GM12865 (cell line): ENCODE data around the gene MYOF.
"Not testable (repeated sequence)": the region's sequence is repeated elsewhere in the genome, so short reads cannot be mapped to it uniquely, and the experiment has no call there.

Source experiments
- DNase-seq: peaks from one replicate; pipeline ENCODE4 v3.0.0; 2010; ENCODE audit warnings: low read depth
- H3K4me3 ChIP-seq: 2 replicates; pipeline ENCODE4 v1.5.1; 2011; ENCODE audit warnings: mild to moderate bottlenecking, low read depth, low read length, control low read depth
- TF ChIP-seq, protein P1 (sequence below): IDR thresholded peaks from 2 replicates; pipeline ENCODE4 v1.5.1; 2011; ENCODE audit warnings: low read length, control low read depth, low read depth, inconsistent platforms; ENCODE audit not compliant: insufficient read depth; ENCODE audit errors: missing control alignments

Gene MYOF

DNA sequence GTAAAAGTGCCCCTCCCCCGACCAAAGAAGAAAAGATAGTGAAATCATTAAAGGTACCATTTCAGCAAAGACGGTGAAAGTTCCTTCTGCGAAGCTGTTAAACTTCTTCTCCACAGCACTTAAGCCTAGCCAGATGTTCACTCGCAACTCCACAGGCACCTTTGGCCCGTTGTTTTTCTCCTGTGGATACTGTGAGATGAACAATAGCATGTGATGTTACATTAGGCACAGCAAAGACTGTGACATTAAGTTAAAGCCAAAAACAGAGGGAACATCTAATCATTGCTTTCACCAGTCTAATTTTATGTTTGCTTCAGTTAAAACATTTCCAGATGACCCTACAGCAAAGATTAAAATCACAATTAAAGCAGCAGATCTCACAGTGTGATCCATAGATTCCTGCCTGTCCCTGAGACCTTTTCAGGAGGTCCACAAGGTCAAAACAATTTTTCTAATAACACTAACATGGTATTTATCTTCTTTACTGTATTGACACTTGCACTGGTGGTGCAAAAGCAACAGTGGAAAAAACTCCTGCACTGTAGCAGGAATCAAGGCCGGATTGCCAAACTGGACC lies 112.5 kb downstream of the MYOF start:
- DNase-seq: no peak
- no peak overlapping the region for H3K4me3 ChIP-seq
- TF ChIP-seq, protein P1, sequence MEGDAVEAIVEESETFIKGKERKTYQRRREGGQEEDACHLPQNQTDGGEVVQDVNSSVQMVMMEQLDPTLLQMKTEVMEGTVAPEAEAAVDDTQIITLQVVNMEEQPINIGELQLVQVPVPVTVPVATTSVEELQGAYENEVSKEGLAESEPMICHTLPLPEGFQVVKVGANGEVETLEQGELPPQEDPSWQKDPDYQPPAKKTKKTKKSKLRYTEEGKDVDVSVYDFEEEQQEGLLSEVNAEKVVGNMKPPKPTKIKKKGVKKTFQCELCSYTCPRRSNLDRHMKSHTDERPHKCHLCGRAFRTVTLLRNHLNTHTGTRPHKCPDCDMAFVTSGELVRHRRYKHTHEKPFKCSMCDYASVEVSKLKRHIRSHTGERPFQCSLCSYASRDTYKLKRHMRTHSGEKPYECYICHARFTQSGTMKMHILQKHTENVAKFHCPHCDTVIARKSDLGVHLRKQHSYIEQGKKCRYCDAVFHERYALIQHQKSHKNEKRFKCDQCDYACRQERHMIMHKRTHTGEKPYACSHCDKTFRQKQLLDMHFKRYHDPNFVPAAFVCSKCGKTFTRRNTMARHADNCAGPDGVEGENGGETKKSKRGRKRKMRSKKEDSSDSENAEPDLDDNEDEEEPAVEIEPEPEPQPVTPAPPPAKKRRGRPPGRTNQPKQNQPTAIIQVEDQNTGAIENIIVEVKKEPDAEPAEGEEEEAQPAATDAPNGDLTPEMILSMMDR: no peak

DNA sequence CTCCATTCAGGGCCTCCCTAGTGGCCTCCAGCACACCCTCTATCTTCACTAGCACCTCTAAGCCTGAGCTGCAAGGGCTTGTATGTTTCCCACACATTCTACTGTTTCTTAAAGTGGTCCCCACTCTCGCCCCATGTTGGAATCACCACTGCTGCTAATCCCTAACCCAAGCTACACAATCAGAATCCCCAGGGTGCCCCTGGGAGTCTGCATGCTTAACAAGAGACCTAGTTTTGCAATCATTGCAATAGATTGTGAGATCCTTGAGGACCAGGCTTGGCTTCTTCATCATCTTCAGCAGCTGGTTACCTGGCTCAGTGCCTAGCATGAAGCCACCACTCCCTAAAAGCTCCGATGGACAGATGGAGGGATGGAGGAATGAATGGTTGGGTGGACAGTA lies 113.9 kb downstream of the MYOF start:
- TF ChIP-seq, protein P1: no peak
- no peak overlapping the region for H3K4me3 ChIP-seq
- DNase-seq: no peak

DNA sequence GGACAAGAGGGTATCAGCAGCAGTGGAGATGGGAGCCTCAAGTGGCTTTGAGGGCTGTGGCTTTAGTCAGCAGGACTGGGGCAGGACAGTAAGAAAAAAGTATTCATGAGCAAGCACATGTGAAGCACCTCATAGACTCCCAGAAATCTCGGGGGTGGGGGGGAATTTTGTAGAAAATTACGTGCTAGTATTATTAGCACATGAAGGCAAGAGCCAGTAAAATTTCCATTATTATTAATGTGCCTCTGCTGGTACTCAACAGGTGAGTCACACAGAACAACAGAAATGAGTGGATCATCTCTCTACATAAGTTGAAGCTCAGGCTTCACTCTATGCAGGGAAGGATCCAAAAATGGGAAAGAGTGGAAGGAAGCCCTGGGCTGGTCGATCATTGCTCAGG lies 114.5 kb downstream of the MYOF start:
- TF ChIP-seq, protein P1: no peak
- H3K4me3 ChIP-seq: no peak overlapping the region
- no peak for DNase-seq

DNA sequence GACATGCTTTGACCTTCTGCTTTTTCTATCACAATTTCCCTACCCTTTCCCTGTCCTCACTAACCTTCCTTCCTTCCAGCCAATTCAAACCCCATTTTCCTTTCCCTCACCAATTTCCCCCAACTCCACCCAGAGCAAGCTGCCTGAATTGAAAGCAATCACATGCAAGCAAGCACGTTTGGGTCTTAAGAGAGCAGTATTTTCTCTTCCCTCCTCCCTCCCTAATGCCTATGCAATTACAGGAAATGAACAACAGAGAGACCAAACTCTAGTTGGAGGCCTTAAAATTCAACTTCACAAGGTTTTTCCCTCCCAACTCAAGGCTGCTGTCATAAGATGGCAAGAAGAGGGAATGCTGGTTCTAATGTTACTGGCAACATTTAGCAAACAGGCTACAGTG lies 117.2 kb downstream of the MYOF start:
- no peak overlapping the region for H3K4me3 ChIP-seq
- TF ChIP-seq, protein P1: no peak
- no peak for DNase-seq

DNA sequence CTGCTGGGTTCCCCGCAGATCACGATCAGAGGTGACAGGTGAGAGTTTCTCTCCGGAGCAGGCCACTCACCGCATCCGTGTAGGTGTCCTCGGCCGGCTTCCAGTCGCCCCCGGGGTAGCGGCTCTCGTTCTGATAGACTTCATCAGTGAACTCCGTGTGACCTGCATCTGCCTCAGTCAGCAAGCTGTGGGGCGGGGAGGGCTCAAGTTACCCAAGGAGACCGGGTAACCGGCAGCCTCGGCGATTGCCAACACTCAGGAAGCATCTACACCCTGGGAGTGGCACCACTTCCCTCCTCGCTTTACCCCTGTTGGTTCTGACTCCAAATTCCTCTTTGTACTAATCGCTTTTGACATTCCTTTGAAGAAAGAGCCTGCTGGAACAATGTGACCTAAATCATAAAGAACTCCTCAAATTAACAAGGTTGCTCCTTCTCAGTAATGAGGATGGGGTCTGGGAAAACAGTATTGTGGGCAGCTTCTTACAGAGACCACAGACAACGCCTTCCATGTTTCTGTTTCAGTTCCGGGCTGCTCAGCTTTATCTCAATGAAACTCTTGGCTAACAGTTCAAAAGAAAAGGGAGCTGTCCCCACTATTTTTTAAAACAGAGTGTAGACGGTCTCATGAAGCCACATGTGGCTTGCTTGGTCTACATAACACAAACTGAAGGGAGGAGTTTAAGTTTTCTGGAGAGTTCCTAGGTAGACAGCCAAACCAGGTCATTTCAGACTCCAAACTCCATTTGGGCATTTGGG lies 118.1 kb downstream of the MYOF start:
- TF ChIP-seq, protein P1: no peak
- no peak overlapping the region for H3K4me3 ChIP-seq
- no peak for DNase-seq

DNA sequence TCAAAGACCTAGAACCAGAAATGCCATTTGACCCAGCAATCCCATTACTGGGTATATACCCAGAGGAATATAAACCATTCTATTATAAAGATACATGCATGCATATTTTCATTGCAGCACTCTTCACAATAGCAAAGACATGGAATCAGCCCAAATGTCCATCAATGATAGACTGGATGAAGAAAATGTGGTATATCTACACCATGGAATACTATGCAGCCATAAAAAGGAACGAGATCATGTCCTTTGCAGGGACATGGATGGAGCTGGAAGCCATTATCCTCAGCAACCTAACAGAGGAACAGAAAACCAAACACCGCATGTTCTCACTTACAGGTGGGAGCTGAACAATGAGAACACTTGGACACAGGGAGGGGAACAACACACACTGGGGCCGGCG lies 123.7 kb downstream of the MYOF start:
- DNase-seq, H3K4me3 ChIP-seq: not testable (repeated sequence)

DNA sequence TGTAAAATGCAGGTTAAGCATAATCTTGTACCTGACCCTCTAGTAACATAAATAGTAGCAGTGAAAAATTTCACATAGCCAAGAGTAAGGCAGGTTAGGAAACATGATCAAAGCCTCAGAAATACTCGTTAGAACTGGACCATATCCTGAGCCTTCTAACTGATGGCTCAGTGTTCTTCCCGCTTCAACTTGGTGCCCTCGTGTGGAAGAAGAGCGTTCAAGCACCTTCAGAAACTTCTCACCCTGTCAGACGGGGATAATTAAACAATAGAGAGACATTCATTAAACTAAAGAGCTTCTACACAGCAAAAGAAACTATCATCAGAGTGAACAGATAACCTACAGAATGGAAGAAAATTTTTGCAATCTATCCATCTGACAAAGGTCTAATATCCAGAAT lies 124.5 kb downstream of the MYOF start:
- TF ChIP-seq, protein P1: peak; percentile 59
- no peak overlapping the region for H3K4me3 ChIP-seq
- peak; percentile 56 for DNase-seq
